Measurements from ENCODE around the gene KCNG1.

DNA sequence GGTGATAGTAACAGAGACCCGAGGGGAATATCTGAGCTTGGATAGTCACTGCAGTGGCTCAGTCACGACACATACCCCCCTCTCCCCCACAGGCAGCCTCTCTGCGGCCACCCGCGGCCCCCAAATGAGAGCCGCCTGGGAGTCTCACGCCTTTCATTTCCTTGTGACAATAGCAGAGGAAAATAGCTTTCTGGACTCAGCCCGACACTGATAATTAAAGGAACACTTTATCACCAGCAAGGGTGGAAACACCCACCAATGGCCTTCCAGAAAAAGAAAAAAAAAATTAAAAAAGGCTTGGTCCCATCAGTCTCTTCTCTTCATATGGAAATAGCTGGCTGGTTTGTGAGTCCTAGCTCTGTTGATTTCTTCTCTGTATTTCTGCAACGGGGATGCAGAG, 35.1 kb upstream of the KCNG1 start:
- TF ChIP-seq CTCF (IDR thresholded peaks at IDR 0.05) (no peak), EZH2 (IDR thresholded peaks at IDR 0.05) (no peak), EZH2phosphoT487 (IDR thresholded peaks at IDR 0.05) (no peak)
